OCI-LY1 (cell line): Measurements from ENCODE around the gene GPATCH4.

ENCODE experiments used
- CTCF ChIP-seq: fragments of 200-600 bp; sonication (generic), shearing (Covaris generic); IDR thresholded peaks from 2 replicates; pipeline ENCODE4 v1.5.1; 2017; ENCODE audit warnings: mild to moderate bottlenecking, antibody characterized with exemption, low read length, moderate library complexity, mixed read lengths
- EZH2 ChIP-seq: fragments of 200-600 bp; sonication (generic), shearing (Covaris generic); IDR thresholded peaks from 2 replicates; pipeline ENCODE4 v1.8.0; 2017; ENCODE audit warnings: borderline replicate concordance, mixed run types, mild to moderate bottlenecking, antibody characterized with exemption, low read length, moderate library complexity, mixed read lengths

- no peak for TF ChIP-seq CTCF
- no peak for TF ChIP-seq EZH2
These were observed 9.7 kb downstream of the GPATCH4 start, which contains the start of gene NAXE for GRCh38 chr1:156591432-156592157.
